Prostate gland (tissue), 2 donors: Measurements from ENCODE around the gene DENND6A.

ENCODE experiments used
- POLR2A ChIP-seq: fragments of 450-650 bp; IDR thresholded peaks from one replicate; pipeline ENCODE4 v1.6.1; 2016; ENCODE audit warnings: antibody characterized with exemption, mild to moderate bottlenecking
- TF ChIP-seq, protein P1 (sequence below), 4 experiments: fragments of 200-600 bp in 2 of 4; fragments of 450-650 bp in 2 of 4; sonication (generic) in 2 of 4; IDR thresholded peaks; 1 replicate in 3 of 4; 2 replicates in 1 of 4; pipeline ENCODE4 v1.5.1; 2016 to 2019; ENCODE audit warnings: antibody characterized with exemption in 4 of 4, mild to moderate bottlenecking in 2 of 4, moderate library complexity in 2 of 4

DNA sequence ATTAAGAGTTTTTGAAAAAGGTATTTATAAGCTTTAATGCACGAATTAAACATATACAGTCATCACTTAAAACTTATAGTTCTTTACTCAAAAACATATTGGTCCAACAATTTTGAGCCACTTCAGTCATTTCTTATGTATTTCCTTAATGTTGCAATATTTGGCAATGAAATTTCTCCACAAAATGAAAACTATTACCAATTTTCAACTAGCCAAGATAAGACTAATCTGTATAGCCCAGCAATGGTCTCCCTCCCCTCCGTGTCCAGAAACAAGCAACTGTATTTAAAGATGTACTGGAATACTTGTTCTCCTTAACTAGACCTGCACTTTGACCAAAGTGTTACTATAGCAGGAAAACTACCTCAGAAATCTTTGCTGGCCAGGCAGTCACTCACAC is 105.0 kb downstream of the DENND6A start:
- TF ChIP-seq, protein P1, sequence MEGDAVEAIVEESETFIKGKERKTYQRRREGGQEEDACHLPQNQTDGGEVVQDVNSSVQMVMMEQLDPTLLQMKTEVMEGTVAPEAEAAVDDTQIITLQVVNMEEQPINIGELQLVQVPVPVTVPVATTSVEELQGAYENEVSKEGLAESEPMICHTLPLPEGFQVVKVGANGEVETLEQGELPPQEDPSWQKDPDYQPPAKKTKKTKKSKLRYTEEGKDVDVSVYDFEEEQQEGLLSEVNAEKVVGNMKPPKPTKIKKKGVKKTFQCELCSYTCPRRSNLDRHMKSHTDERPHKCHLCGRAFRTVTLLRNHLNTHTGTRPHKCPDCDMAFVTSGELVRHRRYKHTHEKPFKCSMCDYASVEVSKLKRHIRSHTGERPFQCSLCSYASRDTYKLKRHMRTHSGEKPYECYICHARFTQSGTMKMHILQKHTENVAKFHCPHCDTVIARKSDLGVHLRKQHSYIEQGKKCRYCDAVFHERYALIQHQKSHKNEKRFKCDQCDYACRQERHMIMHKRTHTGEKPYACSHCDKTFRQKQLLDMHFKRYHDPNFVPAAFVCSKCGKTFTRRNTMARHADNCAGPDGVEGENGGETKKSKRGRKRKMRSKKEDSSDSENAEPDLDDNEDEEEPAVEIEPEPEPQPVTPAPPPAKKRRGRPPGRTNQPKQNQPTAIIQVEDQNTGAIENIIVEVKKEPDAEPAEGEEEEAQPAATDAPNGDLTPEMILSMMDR (IDR thresholded peaks at IDR 0.05), result no peak
- TF ChIP-seq POLR2A, result no peak
